HepG2 (cell line): ENCODE data around the gene ACAP1. TPM values are rescaled to one million over a fixed set of nuclear protein-coding genes. Genes with fewer than 3 reads are reported as not detected.

Experiments used
- CREBL2 ChIP-seq: sonication (generic); formaldehyde crosslinking; IDR thresholded peaks from 2 replicates; pipeline ENCODE4 v1.8.1; 2023; ENCODE audit warnings: missing genetic modification reagents, mild to moderate bottlenecking, borderline replicate concordance
- ESRRA ChIP-seq: sonication (generic); formaldehyde crosslinking; IDR thresholded peaks from 2 replicates; pipeline ENCODE4 v1.5.1; 2020; ENCODE audit warnings: mild to moderate bottlenecking, low read depth, missing genetic modification reagents
- GABPA ChIP-seq, 2 experiments: IDR thresholded peaks; 2 replicates each; pipeline ENCODE4 v1.6.1; 2011 to 2016; ENCODE audit warnings: low read depth in 2 of 2, low read length in 1 of 2, missing biosample characterization in 1 of 2, missing genetic modification characterization in 1 of 2
- GZF1 ChIP-seq: sonication (generic); formaldehyde crosslinking; IDR thresholded peaks from 2 replicates; pipeline ENCODE4 v1.5.1; 2020; ENCODE audit warnings: mild to moderate bottlenecking, missing genetic modification reagents
- HMGXB4 ChIP-seq, 2 experiments: sonication (generic) in 1 of 2; formaldehyde crosslinking in 1 of 2; IDR thresholded peaks; 2 replicates each; pipeline versions ENCODE4 v1.4.0 to v1.6.1; 2018 to 2020; ENCODE audit warnings: missing genetic modification reagents in 2 of 2, borderline replicate concordance in 1 of 2, low read depth in 1 of 2, mild to moderate bottlenecking in 1 of 2, missing biosample characterization in 1 of 2
- IKZF5 ChIP-seq: IDR thresholded peaks from 2 replicates; pipeline ENCODE4 v1.6.1; 2018; ENCODE audit warnings: missing genetic modification reagents, mild to moderate bottlenecking, missing compliant biosample characterization
- KDM2A ChIP-seq: sonication (generic); formaldehyde crosslinking; IDR thresholded peaks from 2 replicates; pipeline ENCODE4 v1.4.0; 2020; ENCODE audit warnings: low read depth, missing genetic modification reagents, borderline replicate concordance
- MAX ChIP-seq: IDR thresholded peaks from 2 replicates; pipeline ENCODE4 v1.6.1; 2012; ENCODE audit warnings: inconsistent platforms
- MIER2 ChIP-seq: IDR thresholded peaks from 2 replicates; pipeline ENCODE4 v1.6.1; 2016; ENCODE audit warnings: missing biosample characterization, missing genetic modification reagents
- MIER3 ChIP-seq: IDR thresholded peaks from 2 replicates; pipeline ENCODE4 v1.6.1; 2016; ENCODE audit warnings: missing compliant biosample characterization, borderline replicate concordance
- MYNN ChIP-seq: sonication (generic); formaldehyde crosslinking; IDR thresholded peaks from 2 replicates; pipeline ENCODE4 v1.4.0; 2020; ENCODE audit warnings: mild to moderate bottlenecking, low read depth, missing genetic modification reagents
- SNAI1 ChIP-seq: sonication (generic); formaldehyde crosslinking; IDR thresholded peaks from 2 replicates; pipeline ENCODE4 v1.5.0; 2020; ENCODE audit warnings: mild to moderate bottlenecking, missing genetic modification reagents, borderline replicate concordance
- WIZ ChIP-seq: sonication (generic); formaldehyde crosslinking; IDR thresholded peaks from 2 replicates; pipeline ENCODE4 v1.5.1; 2020; ENCODE audit warnings: mild to moderate bottlenecking, missing genetic modification reagents
- ZBED4 ChIP-seq: sonication (generic); formaldehyde crosslinking; IDR thresholded peaks from 2 replicates; pipeline ENCODE4 v1.4.0; 2020; ENCODE audit warnings: missing genetic modification reagents, borderline replicate concordance
- ZNF33A ChIP-seq: sonication (generic); formaldehyde crosslinking; IDR thresholded peaks from 2 replicates; pipeline ENCODE4 v1.5.1; 2020; ENCODE audit warnings: missing genetic modification reagents, mild to moderate bottlenecking, moderate library complexity, borderline replicate concordance
- ZNF567 ChIP-seq: sonication (generic); formaldehyde crosslinking; IDR thresholded peaks from 2 replicates; pipeline ENCODE4 v1.8.1; 2023; ENCODE audit warnings: mild to moderate bottlenecking, missing genetic modification reagents, borderline replicate concordance
- ZNF704 ChIP-seq: sonication (generic); formaldehyde crosslinking; IDR thresholded peaks from 2 replicates; pipeline ENCODE4 v1.8.1; 2023; ENCODE audit warnings: mild to moderate bottlenecking, inconsistent platforms, moderate library complexity, missing genetic modification reagents, borderline replicate concordance
- ZNF776 ChIP-seq: sonication (generic); formaldehyde crosslinking; IDR thresholded peaks from 2 replicates; pipeline ENCODE4 v1.4.0; 2020; ENCODE audit warnings: mild to moderate bottlenecking, missing genetic modification reagents
- polyA plus RNA-seq, 8 experiments: library from polyadenylated mRNA; depleted of rRNA in 3 of 8; stranded (reverse) in 7 of 8; unstranded in 1 of 8; fragments of >200 nt; fragmentation: Illumina TruSeq in 4 of 8; extraction: Trizol in 4 of 8; gene quantifications; 2 replicates each; pipeline versions ENCODE4 v1.2.1 to v1.2.3, GENCODE V29; 2011 to 2016; ENCODE audit warnings: low read depth in 4 of 8, missing spikeins in 1 of 8, mixed read lengths in 1 of 8; ENCODE audit not compliant: insufficient read depth in 1 of 8
- total RNA-seq, 5 experiments: library from RNA; depleted of rRNA; stranded (reverse); fragments of >200 nt; fragmentation: Illumina TruSeq; extraction: Trizol; gene quantifications; 2 replicates each; pipeline ENCODE4 v1.2.3, GENCODE V29; 2016; ENCODE audit warnings: low read depth in 1 of 5

The ACAP1 gene
- total and polyA plus RNA-seq, 2 of the 13 experiments (the other 11 are each of a cell fraction or from before 2014, with no cell fraction given), result 1.3 to 2.5 TPM

- TF ChIP-seq IKZF5 (CRISPR knock-in tag), result peak; percentile 74; the same call in 1 of the 2 replicates
- TF ChIP-seq ESRRA (CRISPR knock-in tag), result no peak
- TF ChIP-seq HMGXB4 (CRISPR knock-in tag; IDR thresholded peaks at IDR 0.05; ENCODE audit: borderline replicate concordance in 1 of 2, low read depth in 1 of 2), result peak in 1 of 2 experiments; percentile 55; a peak in 2 of 4 replicates
- TF ChIP-seq SNAI1 (CRISPR knock-in tag), result no peak
- TF ChIP-seq GZF1 (CRISPR knock-in tag), result no peak
- TF ChIP-seq ZNF776 (CRISPR knock-in tag), result peak; percentile 38; the same call in 1 of the 2 replicates
- no peak for TF ChIP-seq ZNF33A (CRISPR knock-in tag)
- TF ChIP-seq MIER3, result peak; percentile 44; the same call in 1 of the 2 replicates
- TF ChIP-seq ZBED4 (CRISPR knock-in tag), result 0 out of 2 replicates have a peak, but pooled peaks have one; percentile 39
- 0 out of 2 replicates have a peak, but pooled peaks have one; percentile 20 for TF ChIP-seq WIZ (CRISPR knock-in tag)
- TF ChIP-seq MYNN, result 0 out of 2 replicates have a peak, but pooled peaks have one; percentile 64
- no peak for TF ChIP-seq ZNF567 (CRISPR knock-in tag)
- TF ChIP-seq MAX, result peak; percentile 77
- TF ChIP-seq GABPA (IDR thresholded peaks at IDR 0.05; ENCODE audit: low read depth, low read length), result peak; percentile 62
- peak; percentile 69 for TF ChIP-seq GABPA (CRISPR knock-in tag; IDR thresholded peaks at IDR 0.05; ENCODE audit: low read depth)
- TF ChIP-seq ZNF704 (CRISPR knock-in tag), result no peak
- TF ChIP-seq MIER2 (CRISPR knock-in tag), result no peak; the same call in 1 of the 2 replicates
- peak; percentile 58 for TF ChIP-seq KDM2A
- peak; percentile 79; the same call in 1 of the 2 replicates for TF ChIP-seq CREBL2 (CRISPR knock-in tag)
Observed at GRCh38 chr17:7394452-7395191, 58.3 kb downstream of the ACAP1 start, which contains the start of gene PLSCR3 (continued).
